K562 (cell line): ENCODE measurements around the gene RITA1. TPM values are rescaled to one million over a fixed set of nuclear protein-coding genes. Genes with fewer than 3 reads are reported as not detected.

Experiments used
- ATAC-seq: fragments of 200-7000 bp; cut with Tn5 transposase; 3 replicates; pipeline ENCODE4 v1.9.1; 2020; ENCODE audit warnings: moderate library complexity
- BruUV-seq: library from RNA; stranded (reverse); fragments of 400-500 nt; replicated peaks from 2 replicates; lab custom pipeline; 2021; lab: Mats Ljungman, UMichigan
- CTCF ChIA-PET: fragments of 300-600 bp; formaldehyde crosslinking; extraction: SDS; loops from one replicate; lab custom pipeline; 2021; ENCODE audit warnings: low intra/inter-chr PET ratio; lab: Yijun Ruan, JAX
- POLR2A ChIA-PET: fragments of 300-600, 350-650 bp; sonication (Branson Sonifier 250); formaldehyde crosslinking; extraction: SDS; loops from one replicate; lab custom pipeline; 2021; ENCODE audit warnings: antibody characterized with exemption, inconsistent platforms; lab: Yijun Ruan, JAX
- DNase-seq, 4 experiments: peaks; one replicate each; pipeline versions ENCODE4 v3.0.0 to v3.0.0-alpha.2; 2011 to 2018; ENCODE audit warnings: low spot score in 3 of 4, mixed read lengths in 3 of 4; ENCODE audit errors: extremely low read depth in 1 of 4
- FAIRE-seq: peaks from 2 replicates; lab custom pipeline; 2011; peaks lifted over from hg19 to GRCh38; lab: Jason Lieb, UNC
- H2AFZ ChIP-seq: 2 replicates; pipeline ENCODE4 v1.6.0; 2011; ENCODE audit warnings: low read depth, low read length, control low read depth, inconsistent platforms
- H3K27ac ChIP-seq: fragments of 200-600 bp; 3 replicates; pipeline ENCODE4 v1.8.0; 2011; ENCODE audit warnings: low read depth, mild to moderate bottlenecking, control low read depth, inconsistent platforms, low read length, moderate library complexity, mixed read lengths; ENCODE audit errors: extremely low read depth
- H3K27me3 ChIP-seq, 2 experiments: fragments of 300-600 bp in 1 of 2; 2 replicates in 1 of 2; 3 replicates in 1 of 2; pipeline versions ENCODE4 v1.6.0 to v1.8.0; 2011; ENCODE audit warnings: inconsistent platforms in 2 of 2, low read length in 2 of 2, mild to moderate bottlenecking in 1 of 2, mixed read lengths in 1 of 2, moderate library complexity in 1 of 2; ENCODE audit not compliant: control insufficient read depth in 2 of 2, insufficient read depth in 2 of 2
- H3K36me3 ChIP-seq: fragments of 300-600 bp; 3 replicates; pipeline ENCODE4 v1.8.0; 2011; ENCODE audit warnings: mild to moderate bottlenecking, low read length, inconsistent platforms; ENCODE audit not compliant: control insufficient read depth, insufficient read depth
- H3K4me1 ChIP-seq, 2 experiments: fragments of 200-600 bp in 1 of 2; replicated peaks in 1 of 2; 2 replicates in 1 of 2; 3 replicates in 1 of 2; pipeline versions ENCODE4 v1.5.1 to v1.8.0; 2011; ENCODE audit warnings: inconsistent platforms in 2 of 2, low read length in 2 of 2, mild to moderate bottlenecking in 1 of 2, mixed read lengths in 1 of 2, moderate library complexity in 1 of 2; ENCODE audit not compliant: control insufficient read depth in 2 of 2, insufficient read depth in 2 of 2
- H3K4me2 ChIP-seq: 2 replicates; pipeline ENCODE4 v1.6.1; 2011; ENCODE audit warnings: low read length, control low read depth, inconsistent platforms, mixed read lengths; ENCODE audit not compliant: insufficient read depth
- H3K4me3 ChIP-seq: fragments of 200-600 bp; sonication (generic), shearing (Covaris generic); 2 replicates; pipeline ENCODE4 v1.5.1; 2016; ENCODE audit warnings: control low read depth, inconsistent platforms
- H3K79me2 ChIP-seq: fragments of 200-600 bp; 3 replicates; pipeline ENCODE4 v1.8.0; 2011; ENCODE audit warnings: low read length, inconsistent platforms; ENCODE audit not compliant: control insufficient read depth, insufficient read depth
- H3K9ac ChIP-seq, 2 experiments: 2 replicates each; pipeline versions ENCODE4 v1.6.0 to v1.6.1; 2011; ENCODE audit warnings: low read depth in 2 of 2, low read length in 2 of 2, control low read depth in 1 of 2, inconsistent platforms in 1 of 2, mild to moderate bottlenecking in 1 of 2, mixed read lengths in 1 of 2; ENCODE audit not compliant: insufficient read depth in 1 of 2
- H3K9me1 ChIP-seq: one replicate; pipeline ENCODE4 v1.6.0; 2011; ENCODE audit warnings: inconsistent platforms, mild to moderate bottlenecking, low read length, moderate library complexity; ENCODE audit not compliant: control insufficient read depth, insufficient read depth
- H3K9me3 ChIP-seq: replicated peaks from 2 replicates; pipeline ENCODE4 v1.5.1; 2011; ENCODE audit warnings: low read depth, low read length, inconsistent platforms; ENCODE audit not compliant: control insufficient read depth, insufficient read depth
- H4K20me1 ChIP-seq: replicated peaks from 2 replicates; pipeline ENCODE4 v1.6.1; 2011; ENCODE audit warnings: low read length, inconsistent platforms, mixed read lengths; ENCODE audit not compliant: control insufficient read depth, insufficient read depth
- CHCHD3 ChIP-seq: fragments of 250-450 bp; sonication (Bioruptor Pico); IDR thresholded peaks from 2 replicates; pipeline ENCODE4 v2.1.2; 2022; ENCODE audit warnings: mild to moderate bottlenecking
- HOXB6 ChIP-seq: fragments of 250-450 bp; sonication (Bioruptor Pico); IDR thresholded peaks from 2 replicates; pipeline ENCODE4 v1.5.1; 2022; ENCODE audit warnings: mild to moderate bottlenecking, borderline replicate concordance
- POLR2G ChIP-seq: fragments of 200-400 bp; formaldehyde crosslinking; IDR thresholded peaks from 2 replicates; pipeline ENCODE4 v1.6.1; 2017; ENCODE audit warnings: low read depth, mild to moderate bottlenecking, antibody characterized with exemption, low read length, moderate library complexity
- RBFOX2 ChIP-seq: fragments of 200-400 bp; formaldehyde crosslinking; IDR thresholded peaks from 2 replicates; pipeline ENCODE4 v1.6.1; 2017; ENCODE audit warnings: low read depth, mild to moderate bottlenecking, low read length, moderate library complexity
- ZBTB40 ChIP-seq, 2 experiments: fragments of 450-650 bp in 1 of 2; sonication (generic) in 1 of 2; formaldehyde crosslinking in 1 of 2; IDR thresholded peaks; 2 replicates each; pipeline versions ENCODE4 v1.7.1 to v1.9.0; 2016 to 2022; ENCODE audit warnings: inconsistent platforms in 1 of 2, mild to moderate bottlenecking in 1 of 2, missing genetic modification reagents in 1 of 2
- WGBS: fragments of 100-300 bp; shearing (Covaris generic); methylation state at CpG from one replicate; pipeline ENCODE4 v1.1.6; 2016; ENCODE audit warnings: low coverage, mixed read lengths; ENCODE audit not compliant: insufficient coverage; ENCODE audit errors: missing lambda C conversion rate; 5-methylcytosine and 5-hydroxymethylcytosine counted together
- in situ Hi-C: fragments of 300-500 bp; cut with MboI; formaldehyde crosslinking; loops from 4 replicates; pipeline ENCODE4 v1.15.0; 2018; ENCODE audit warnings: inconsistent platforms, mixed read lengths
- intact Hi-C: fragments of 100-400 bp; cut with micrococcal nuclease; formaldehyde crosslinking; loops from 2 replicates; pipeline ENCODE4 v1.14.2; 2022
- polyA plus RNA-seq, 8 experiments: library from polyadenylated mRNA; depleted of rRNA in 4 of 8; stranded (reverse) in 5 of 8; unstranded in 3 of 8; fragments of >200 nt; fragmentation: Nextera tagmentation in 2 of 8; fragmentation: Illumina TruSeq in 1 of 8; extraction: Ambion mirVana in 2 of 8; extraction: Trizol in 1 of 8; gene quantifications; 2 replicates each; pipeline versions ENCODE4 v1.2.1 to v1.2.3, GENCODE V29; 2011 to 2014; ENCODE audit warnings: inconsistent platforms in 1 of 8, missing spikeins in 1 of 8
- total RNA-seq, 7 experiments: library from RNA; depleted of rRNA in 6 of 7; stranded (reverse); fragments of >200 nt in 6 of 7; fragmentation: Illumina TruSeq in 2 of 7; extraction: Trizol in 2 of 7; gene quantifications; 2 replicates each; pipeline versions ENCODE4 v1.2.1 to v1.2.3, GENCODE V29; 2011 to 2021; ENCODE audit warnings: low replicate concordance in 1 of 7

RITA1 gene
- total and polyA plus RNA-seq, 9 of the 15 experiments (the other 6 are each of a cell fraction or from before 2014, with no cell fraction given), result 2.8 to 40.4 (median 18.0) TPM

- H3K27me3 ChIP-seq, result no peaks in the 10 kb centered on the region
- no peak overlapping the region for H3K9ac ChIP-seq
- intact Hi-C loops, result no loop called here
- no peak overlapping the region for H3K4me2 ChIP-seq
- H3K79me2 ChIP-seq, result no peaks in the 10 kb centered on the region; the same call in 2 of the 3 replicates
- WGBS, result 90% methylated on average over 11 of the region's 13 CpGs
- no peaks in the 10 kb centered on the region for H3K9me3 ChIP-seq
- H4K20me1 ChIP-seq, result peaks cover 6% of the 10 kb centered on the region; the same call in 1 of the 2 replicates
- H3K27ac ChIP-seq, result no peak overlapping the region
- no peak overlapping the region for H3K4me3 ChIP-seq
- ATAC-seq (no peak), DNase-seq (no peak), FAIRE-seq (no peak)
- TF ChIP-seq RBFOX2 (0 out of 2 replicates have a peak, but pooled peaks have one; percentile 23), POLR2G (peak; percentile 25; the same call in 1 of the 2 replicates), HOXB6 (CRISPR knock-in tag) (no peak)
- no TSS peak for BruUV-seq
- CTCF ChIA-PET, result no interaction called here
- POLR2A ChIA-PET, result interaction anchor here (0.9 kb wide), 1 partner anchor 132 kb away, joined by 4 read pairs; no protein-coding TSS in a partner anchor
- peaks cover 95% of the 10 kb centered on the region for H3K36me3 ChIP-seq
- H2AFZ ChIP-seq, result no peak overlapping the region
- in situ Hi-C loops, result loop anchor here (5.0 kb wide), 1 partner anchor 122 kb away; no protein-coding TSS in a partner anchor
- peaks cover 2% of the 10 kb centered on the region for H3K9me1 ChIP-seq
- H3K4me1 ChIP-seq, result peaks cover 0 to 17% of the 10 kb centered on the region in 2 experiments; a peak in 2 of 5 replicates
Observed at GRCh38 chr12:113169697-113170096, 15.8 kb upstream of the RITA1 start.

GRCh38 chr12:113170457-113170856 lies 15.1 kb upstream of the RITA1 start:
- H3K27ac ChIP-seq, result no peak overlapping the region
- H3K4me1 ChIP-seq, result peaks cover 0 to 17% of the 10 kb centered on the region in 2 experiments; a peak in 2 of 5 replicates
- intact Hi-C loops, result no loop called here
- H3K4me3 ChIP-seq, result no peak overlapping the region
- no peaks in the 10 kb centered on the region; the same call in 2 of the 3 replicates for H3K79me2 ChIP-seq
- ChIA-PET POLR2A (interaction anchor here (0.9 kb wide), 1 partner anchor 133 kb away, joined by 4 read pairs; no protein-coding TSS in a partner anchor), CTCF (no interaction called here)
- DNase-seq (no peak), ATAC-seq (no peak), FAIRE-seq (no peak)
- no peaks in the 10 kb centered on the region for H3K27me3 ChIP-seq
- no peak overlapping the region for H2AFZ ChIP-seq
- BruUV-seq, result TSS peak; percentile 7
- H3K9ac ChIP-seq, result no peak overlapping the region
- no peaks in the 10 kb centered on the region for H3K9me3 ChIP-seq
- peaks cover 2% of the 10 kb centered on the region; the same call in 1 of the 2 replicates for H4K20me1 ChIP-seq
- peaks cover 2% of the 10 kb centered on the region for H3K9me1 ChIP-seq
- in situ Hi-C loops, result loop anchor here (5.0 kb wide), 1 partner anchor 123 kb away; no protein-coding TSS in a partner anchor
- no peak overlapping the region for H3K4me2 ChIP-seq
- H3K36me3 ChIP-seq, result peaks cover 94% of the 10 kb centered on the region
- WGBS, result 76% methylated on average over 5 of the region's 5 CpGs
- TF ChIP-seq CHCHD3 (no peak), ZBTB40 (IDR thresholded peaks at IDR 0.05) (peak; percentile 79), ZBTB40 (CRISPR knock-in tag; IDR thresholded peaks at IDR 0.05) (no peak)
